Natural killer cell (primary cell): ENCODE results near the gene IER3IP1. TPM values are rescaled to one million over a fixed set of nuclear protein-coding genes. Genes with fewer than 3 reads are reported as not detected.
A peak's percentile ranks its signal among the peaks of the same experiment; 100 is the strongest.
"Not testable (repeated sequence)": the region's sequence is repeated elsewhere in the genome, so short reads cannot be mapped to it uniquely, and the experiment has no call there.

Experiments used
- ATAC-seq, 3 donors: fragments of 150-1000 bp in 2 of 3; fragments of 200-7000 bp in 1 of 3; cut with Tn5 transposase; 1 replicate in 1 of 3; 2 replicates in 2 of 3; pipeline ENCODE4 v1.10.0; 2021; ENCODE audit warnings: mild to moderate bottlenecking in 2 of 3, moderate library complexity in 2 of 3
- DNase-seq, 2 donors: peaks; one replicate each; pipeline versions ENCODE4 v3.0.0 to v3.0.0-alpha.2; 2013 to 2021; ENCODE audit warnings: mixed read lengths in 1 of 2
- H3K27ac ChIP-seq: one replicate; pipeline ENCODE4 v1.5.1; 2013; ENCODE audit warnings: mild to moderate bottlenecking, low read length
- H3K27me3 ChIP-seq: one replicate; pipeline ENCODE4 v1.6.1; 2013; ENCODE audit warnings: low read length; ENCODE audit not compliant: control insufficient read depth, insufficient read depth
- H3K36me3 ChIP-seq: one replicate; pipeline ENCODE4 v1.6.1; 2013; ENCODE audit warnings: low read length; ENCODE audit not compliant: control insufficient read depth, insufficient read depth
- H3K4me1 ChIP-seq: one replicate; pipeline ENCODE4 v1.6.1; 2013; ENCODE audit warnings: low read length; ENCODE audit not compliant: control insufficient read depth, insufficient read depth
- H3K4me3 ChIP-seq: one replicate; pipeline ENCODE4 v1.5.1; 2013; ENCODE audit warnings: low read length
- H3K9me3 ChIP-seq: one replicate; pipeline ENCODE4 v1.6.1; 2013; ENCODE audit warnings: low read length; ENCODE audit not compliant: control insufficient read depth, insufficient read depth
- H3K27ac Mint-ChIP-seq, 2 donors: one replicate each; pipeline ENCODE4 v1.8.0; 2022; ENCODE audit warnings: mild to moderate bottlenecking in 2 of 2, mixed read lengths in 2 of 2, moderate library complexity in 1 of 2
- H3K27me3 Mint-ChIP-seq, 2 donors: one replicate each; pipeline ENCODE4 v1.8.0; 2022; ENCODE audit warnings: low read depth in 2 of 2, mixed read lengths in 2 of 2
- H3K36me3 Mint-ChIP-seq: one replicate; pipeline ENCODE4 v1.8.0; 2022; ENCODE audit warnings: mixed read lengths
- H3K4me1 Mint-ChIP-seq, 2 donors: one replicate each; pipeline ENCODE4 v1.8.0; 2022; ENCODE audit warnings: mixed read lengths in 2 of 2
- H3K4me3 Mint-ChIP-seq: one replicate; pipeline ENCODE4 v1.8.0; 2022; ENCODE audit warnings: mild to moderate bottlenecking, moderate library complexity, mixed read lengths
- H3K9me3 Mint-ChIP-seq, 2 donors: one replicate each; pipeline ENCODE4 v1.8.0; 2022; ENCODE audit warnings: mixed read lengths in 2 of 2
- CTCF ChIP-seq: fragments of 200-600 bp; IDR thresholded peaks from one replicate; pipeline ENCODE4 v1.8.0; 2022; ENCODE audit warnings: antibody characterized with exemption
- WGBS: methylation state at CpG from one replicate; pipeline ENCODE4 v1.1.7; 2013; ENCODE audit warnings: missing lambda C conversion rate; ENCODE audit not compliant: insufficient coverage; 5-methylcytosine and 5-hydroxymethylcytosine counted together
- intact Hi-C: fragments of 100-400 bp; cut with micrococcal nuclease; formaldehyde crosslinking; loops from one replicate; pipeline ENCODE4 v1.14.2; 2022
- total RNA-seq, 4 donors: library from RNA; stranded (reverse); fragments of 120-200 nt in 1 of 4; gene quantifications; one replicate each; pipeline versions ENCODE4 v1.2.3 to v1.2.4, GENCODE V29; 2013 to 2022

IER3IP1 gene
- total RNA-seq, 3 donors from 2014 or later (not counting 1 experiment from before 2014, with no cell fraction given): 6.1 to 8.7 (median 8.4) TPM

GRCh38 chr18:47206945-47207637 lies 30.9 kb upstream of the IER3IP1 start:
- DNase-seq: no peak
- WGBS: 77% methylated on average over 2 of the region's 2 CpGs
- no peak overlapping the region for H3K4me3 ChIP-seq
- Mint-ChIP-seq H3K36me3 (no peaks in the 10 kb centered on the region), H3K27ac (no peak overlapping the region), H3K9me3 (no peaks in the 10 kb centered on the region), H3K27me3 (peaks cover 26 to 70% of the 10 kb centered on the region in 2 donors), H3K4me3 (no peak overlapping the region), H3K4me1 (no peaks in the 10 kb centered on the region)
- H3K27me3 ChIP-seq: peaks cover 17% of the 10 kb centered on the region
- intact Hi-C loops: no loop called here
- H3K36me3 ChIP-seq: no peaks in the 10 kb centered on the region
- no peak for ATAC-seq
- H3K9me3 ChIP-seq: no peaks in the 10 kb centered on the region
- H3K4me1 ChIP-seq: no peaks in the 10 kb centered on the region
- TF ChIP-seq CTCF: no peak
- H3K27ac ChIP-seq: no peak overlapping the region

- Histone ChIP-seq H3K36me3 (no peaks in the 10 kb centered on the region), H3K9me3 (no peaks in the 10 kb centered on the region), H3K27me3 (peaks cover 13% of the 10 kb centered on the region), H3K4me1 (no peaks in the 10 kb centered on the region), H3K27ac (no peak overlapping the region), H3K4me3 (no peak overlapping the region)
- 61% methylated on average over 3 of the region's 3 CpGs for WGBS
- H3K9me3 Mint-ChIP-seq: no peaks in the 10 kb centered on the region
- ATAC-seq (peak in 2 of 3 donors; percentile 44 to 60), DNase-seq (peak in 1 of 2 donors; percentile 67)
- no peak overlapping the region for H3K27ac Mint-ChIP-seq
- intact Hi-C loops: loop anchor here (1.0 kb wide), 2 partner anchors 105 to 155 kb away; no protein-coding TSS in a partner anchor
- H3K4me3 Mint-ChIP-seq: no peak overlapping the region
- peak; percentile 71 for TF ChIP-seq CTCF
- H3K4me1 Mint-ChIP-seq: no peaks in the 10 kb centered on the region
- no peaks in the 10 kb centered on the region for H3K36me3 Mint-ChIP-seq
- H3K27me3 Mint-ChIP-seq: peaks cover 20 to 72% of the 10 kb centered on the region in 2 donors
These were observed 28.9 kb upstream of the IER3IP1 start for GRCh38 chr18:47204908-47205522.

- DNase-seq: no peak
- TF ChIP-seq CTCF: no peak
- no peaks in the 10 kb centered on the region for H3K36me3 Mint-ChIP-seq
These were observed 27.7 kb upstream of the IER3IP1 start for GRCh38 chr18:47203626-47204464.

GRCh38 chr18:47195961-47196360 lies 19.8 kb upstream of the IER3IP1 start:
- H3K36me3 Mint-ChIP-seq, H3K9me3 Mint-ChIP-seq, H3K36me3 ChIP-seq, H3K27me3 ChIP-seq, H3K4me1 Mint-ChIP-seq, H3K4me1 ChIP-seq, H3K4me3 ChIP-seq, H3K4me3 Mint-ChIP-seq, intact Hi-C loops, H3K27ac Mint-ChIP-seq, H3K9me3 ChIP-seq, H3K27ac ChIP-seq, DNase-seq, ATAC-seq: not testable (repeated sequence)
- peaks cover 38 to 70% of the 10 kb centered on the region in 2 donors for H3K27me3 Mint-ChIP-seq
- 93% methylated on average over 3 of the region's 3 CpGs for WGBS

More at GRCh38 chr18:47203626-47204464, 27.7 kb upstream of the IER3IP1 start:
- Mint-ChIP-seq H3K4me3 (no peak overlapping the region), H3K9me3 (no peaks in the 10 kb centered on the region), H3K27ac (no peak overlapping the region), H3K4me1 (no peaks in the 10 kb centered on the region), H3K27me3 (peaks cover 20 to 68% of the 10 kb centered on the region in 2 donors)
- intact Hi-C loops: no loop called here
- no peaks in the 10 kb centered on the region for H3K36me3 ChIP-seq
- H3K4me3 ChIP-seq: no peak overlapping the region
- H3K9me3 ChIP-seq: no peaks in the 10 kb centered on the region
- no peak overlapping the region for H3K27ac ChIP-seq
- H3K27me3 ChIP-seq: peaks cover 9% of the 10 kb centered on the region
- ATAC-seq: no peak
- no peaks in the 10 kb centered on the region for H3K4me1 ChIP-seq
- WGBS: 53% methylated on average over 3 of the region's 3 CpGs
